GM12878 (cell line): Measurements from ENCODE around the gene DOC2B.

ENCODE experiments used
- JUND ChIP-seq: IDR thresholded peaks from 2 replicates; pipeline ENCODE4 v1.6.1; 2012; ENCODE audit warnings: low read depth, mild to moderate bottlenecking, low read length, improper control_type of control experiment, moderate library complexity
- MAX ChIP-seq: IDR thresholded peaks from 2 replicates; pipeline ENCODE4 v1.6.1; 2012; ENCODE audit warnings: low read depth, low read length, improper control_type of control experiment
- MTA3 ChIP-seq: IDR thresholded peaks from 2 replicates; pipeline ENCODE4 v1.6.1; 2012; ENCODE audit warnings: low read length, inconsistent platforms, borderline replicate concordance
- POLR2A ChIP-seq: IDR thresholded peaks from 2 replicates; pipeline ENCODE4 v1.6.1; 2011; ENCODE audit warnings: low read depth, mild to moderate bottlenecking, low read length
- TF ChIP-seq, protein P1 (sequence below), 3 experiments: IDR thresholded peaks in 2 of 3; conservative IDR thresholded peaks in 1 of 3; 2 replicates each; pipeline ENCODE4 v1.5.1; 2011; ENCODE audit warnings: low read depth in 3 of 3, low read length in 3 of 3, mild to moderate bottlenecking in 3 of 3, control low read depth in 2 of 3, moderate library complexity in 2 of 3, inconsistent platforms in 1 of 3, mixed read lengths in 1 of 3; ENCODE audit not compliant: control insufficient read depth in 2 of 3, insufficient read depth in 1 of 3; ENCODE audit errors: extremely low read depth in 1 of 3
- TF ChIP-seq, protein P2 (sequence below): fragments of 450-650 bp; IDR thresholded peaks from 2 replicates; pipeline ENCODE4 v1.6.1; 2017; ENCODE audit warnings: mild to moderate bottlenecking, low read depth, inconsistent platforms; ENCODE audit not compliant: poor library complexity, severe bottlenecking

GRCh38 chr17:159609-160008 is 21.8 kb downstream of the DOC2B start:
- TF ChIP-seq MAX = no peak
- no peak for TF ChIP-seq POLR2A
- TF ChIP-seq, protein P1, sequence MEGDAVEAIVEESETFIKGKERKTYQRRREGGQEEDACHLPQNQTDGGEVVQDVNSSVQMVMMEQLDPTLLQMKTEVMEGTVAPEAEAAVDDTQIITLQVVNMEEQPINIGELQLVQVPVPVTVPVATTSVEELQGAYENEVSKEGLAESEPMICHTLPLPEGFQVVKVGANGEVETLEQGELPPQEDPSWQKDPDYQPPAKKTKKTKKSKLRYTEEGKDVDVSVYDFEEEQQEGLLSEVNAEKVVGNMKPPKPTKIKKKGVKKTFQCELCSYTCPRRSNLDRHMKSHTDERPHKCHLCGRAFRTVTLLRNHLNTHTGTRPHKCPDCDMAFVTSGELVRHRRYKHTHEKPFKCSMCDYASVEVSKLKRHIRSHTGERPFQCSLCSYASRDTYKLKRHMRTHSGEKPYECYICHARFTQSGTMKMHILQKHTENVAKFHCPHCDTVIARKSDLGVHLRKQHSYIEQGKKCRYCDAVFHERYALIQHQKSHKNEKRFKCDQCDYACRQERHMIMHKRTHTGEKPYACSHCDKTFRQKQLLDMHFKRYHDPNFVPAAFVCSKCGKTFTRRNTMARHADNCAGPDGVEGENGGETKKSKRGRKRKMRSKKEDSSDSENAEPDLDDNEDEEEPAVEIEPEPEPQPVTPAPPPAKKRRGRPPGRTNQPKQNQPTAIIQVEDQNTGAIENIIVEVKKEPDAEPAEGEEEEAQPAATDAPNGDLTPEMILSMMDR (IDR thresholded peaks at IDR 0.05 in 2 of 3, conservative IDR thresholded peaks at IDR 0.05 in 1 of 3; ENCODE audit: control insufficient read depth in 2 of 3, extremely low read depth in 1 of 3, insufficient read depth in 1 of 3, low read depth in 3 of 3, low read length in 3 of 3) = no peak
- no peak for TF ChIP-seq MTA3
- TF ChIP-seq JUND = no peak
- TF ChIP-seq, protein P2, sequence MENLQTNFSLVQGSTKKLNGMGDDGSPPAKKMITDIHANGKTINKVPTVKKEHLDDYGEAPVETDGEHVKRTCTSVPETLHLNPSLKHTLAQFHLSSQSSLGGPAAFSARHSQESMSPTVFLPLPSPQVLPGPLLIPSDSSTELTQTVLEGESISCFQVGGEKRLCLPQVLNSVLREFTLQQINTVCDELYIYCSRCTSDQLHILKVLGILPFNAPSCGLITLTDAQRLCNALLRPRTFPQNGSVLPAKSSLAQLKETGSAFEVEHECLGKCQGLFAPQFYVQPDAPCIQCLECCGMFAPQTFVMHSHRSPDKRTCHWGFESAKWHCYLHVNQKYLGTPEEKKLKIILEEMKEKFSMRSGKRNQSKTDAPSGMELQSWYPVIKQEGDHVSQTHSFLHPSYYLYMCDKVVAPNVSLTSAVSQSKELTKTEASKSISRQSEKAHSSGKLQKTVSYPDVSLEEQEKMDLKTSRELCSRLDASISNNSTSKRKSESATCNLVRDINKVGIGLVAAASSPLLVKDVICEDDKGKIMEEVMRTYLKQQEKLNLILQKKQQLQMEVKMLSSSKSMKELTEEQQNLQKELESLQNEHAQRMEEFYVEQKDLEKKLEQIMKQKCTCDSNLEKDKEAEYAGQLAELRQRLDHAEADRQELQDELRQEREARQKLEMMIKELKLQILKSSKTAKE = no peak
